Neural progenitor cell (in vitro differentiated cells): Measurements from ENCODE around the gene VOPP1. TPM values are rescaled to one million over a fixed set of nuclear protein-coding genes. Genes with fewer than 3 reads are reported as not detected.

Experiments
- DNase-seq: peaks from one replicate; pipeline ENCODE4 v3.0.0-alpha.2; 2016; ENCODE audit warnings: low spot score
- H2AFZ ChIP-seq: fragments of 200-600 bp; sonication (generic); replicated peaks from 2 replicates; pipeline ENCODE4 v1.6.1; 2016; ENCODE audit warnings: antibody characterized with exemption
- H3F3A ChIP-seq: fragments of 200-600 bp; sonication (generic); 2 replicates; pipeline ENCODE4 v1.6.1; 2016; ENCODE audit warnings: antibody characterized with exemption, low read depth
- H3K27ac ChIP-seq: fragments of 200-600 bp; sonication (generic); 2 replicates; pipeline ENCODE4 v1.5.1; 2016; ENCODE audit warnings: mild to moderate bottlenecking
- H3K27me3 ChIP-seq: fragments of 200-600 bp; sonication (generic); 2 replicates; pipeline ENCODE4 v1.6.1; 2016; ENCODE audit warnings: mild to moderate bottlenecking, moderate library complexity
- H3K36me3 ChIP-seq: fragments of 200-600 bp; sonication (generic); 2 replicates; pipeline ENCODE4 v1.5.1; 2016
- H3K4me1 ChIP-seq: fragments of 200-600 bp; sonication (generic); 2 replicates; pipeline ENCODE4 v1.6.1; 2016; ENCODE audit warnings: mixed run types
- H3K4me2 ChIP-seq: fragments of 200-600 bp; sonication (generic); 2 replicates; pipeline ENCODE4 v1.6.1; 2016
- H3K4me3 ChIP-seq: fragments of 200-600 bp; sonication (generic); 2 replicates; pipeline ENCODE4 v1.5.1; 2016
- H3K79me2 ChIP-seq: fragments of 200-600 bp; sonication (generic); 2 replicates; pipeline ENCODE4 v1.6.1; 2016; ENCODE audit warnings: low read depth
- H3K9ac ChIP-seq: fragments of 200-600 bp; sonication (generic); 2 replicates; pipeline ENCODE4 v1.6.1; 2016
- H3K9me3 ChIP-seq: fragments of 200-600 bp; sonication (generic); 2 replicates; pipeline ENCODE4 v1.5.1; 2016; ENCODE audit warnings: low read depth
- H4K20me1 ChIP-seq: fragments of 200-600 bp; sonication (generic); 2 replicates; pipeline ENCODE4 v1.6.1; 2016; ENCODE audit warnings: low read depth
- H3K27ac Mint-ChIP-seq: 3 replicates; pipeline ENCODE4 v1.8.0; 2021; ENCODE audit warnings: mixed read lengths
- H3K27me3 Mint-ChIP-seq: 2 replicates; pipeline ENCODE4 v1.8.0; 2022; ENCODE audit warnings: low read depth, mild to moderate bottlenecking, inconsistent platforms, moderate library complexity, mixed read lengths; ENCODE audit not compliant: insufficient read depth
- H3K36me3 Mint-ChIP-seq: 3 replicates; pipeline ENCODE4 v1.8.0; 2021; ENCODE audit warnings: mixed read lengths
- H3K4me1 Mint-ChIP-seq: 3 replicates; pipeline ENCODE4 v1.8.0; 2021; ENCODE audit warnings: mixed read lengths
- H3K4me3 Mint-ChIP-seq: 3 replicates; pipeline ENCODE4 v1.8.0; 2021; ENCODE audit warnings: mild to moderate bottlenecking, moderate library complexity, mixed read lengths
- H3K9me3 Mint-ChIP-seq: 3 replicates; pipeline ENCODE4 v1.8.0; 2020; ENCODE audit warnings: mixed read lengths
- EZH2 ChIP-seq: fragments of 200-600 bp; sonication (generic); IDR thresholded peaks from 2 replicates; pipeline ENCODE4 v1.6.1; 2017; ENCODE audit warnings: antibody characterized with exemption, mild to moderate bottlenecking, moderate library complexity
- EZH2phosphoT487 ChIP-seq: fragments of 200-600 bp; sonication (generic); IDR thresholded peaks from 2 replicates; pipeline ENCODE4 v1.6.1; 2017; ENCODE audit warnings: antibody characterized with exemption
- total RNA-seq: library from RNA; depleted of rRNA; stranded (reverse); fragments of >200 nt; gene quantifications from 2 replicates; pipeline ENCODE4 v1.2.3, GENCODE V29; 2015; ENCODE audit warnings: low replicate concordance
- TF ChIP-seq, protein P1 (sequence below): fragments of 200-600 bp; sonication (generic); IDR thresholded peaks from 2 replicates; pipeline ENCODE4 v1.5.1; 2017; ENCODE audit warnings: antibody characterized with exemption, mild to moderate bottlenecking

Gene VOPP1
- total RNA-seq, 1 donor from 2014 or later, result 46.6 TPM

GRCh38 chr7:55468495-55468894 lies 103.8 kb downstream of the VOPP1 start:
- no peaks in the 10 kb centered on the region for H3K36me3 ChIP-seq
- no peaks in the 10 kb centered on the region for H3K27me3 ChIP-seq
- no peak overlapping the region for H3K4me3 ChIP-seq
- no peaks in the 10 kb centered on the region for H4K20me1 ChIP-seq
- H3K9ac ChIP-seq, result no peak overlapping the region
- Mint-ChIP-seq H3K4me3 (no peak overlapping the region), H3K27me3 (peaks cover 7% of the 10 kb centered on the region), H3K27ac (no peak overlapping the region), H3K4me1 (peaks cover 2% of the 10 kb centered on the region), H3K36me3 (peaks cover 40% of the 10 kb centered on the region), H3K9me3 (peaks cover 28% of the 10 kb centered on the region)
- TF ChIP-seq EZH2, result no peak
- TF ChIP-seq, protein P1, sequence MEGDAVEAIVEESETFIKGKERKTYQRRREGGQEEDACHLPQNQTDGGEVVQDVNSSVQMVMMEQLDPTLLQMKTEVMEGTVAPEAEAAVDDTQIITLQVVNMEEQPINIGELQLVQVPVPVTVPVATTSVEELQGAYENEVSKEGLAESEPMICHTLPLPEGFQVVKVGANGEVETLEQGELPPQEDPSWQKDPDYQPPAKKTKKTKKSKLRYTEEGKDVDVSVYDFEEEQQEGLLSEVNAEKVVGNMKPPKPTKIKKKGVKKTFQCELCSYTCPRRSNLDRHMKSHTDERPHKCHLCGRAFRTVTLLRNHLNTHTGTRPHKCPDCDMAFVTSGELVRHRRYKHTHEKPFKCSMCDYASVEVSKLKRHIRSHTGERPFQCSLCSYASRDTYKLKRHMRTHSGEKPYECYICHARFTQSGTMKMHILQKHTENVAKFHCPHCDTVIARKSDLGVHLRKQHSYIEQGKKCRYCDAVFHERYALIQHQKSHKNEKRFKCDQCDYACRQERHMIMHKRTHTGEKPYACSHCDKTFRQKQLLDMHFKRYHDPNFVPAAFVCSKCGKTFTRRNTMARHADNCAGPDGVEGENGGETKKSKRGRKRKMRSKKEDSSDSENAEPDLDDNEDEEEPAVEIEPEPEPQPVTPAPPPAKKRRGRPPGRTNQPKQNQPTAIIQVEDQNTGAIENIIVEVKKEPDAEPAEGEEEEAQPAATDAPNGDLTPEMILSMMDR, result no peak
- H3K9me3 ChIP-seq, result no peaks in the 10 kb centered on the region
- no peak overlapping the region for H3K27ac ChIP-seq
- peaks cover 4% of the 10 kb centered on the region for H3F3A ChIP-seq
- no peak overlapping the region for H2AFZ ChIP-seq
- DNase-seq, result no peak
- no peak overlapping the region for H3K4me2 ChIP-seq
- H3K79me2 ChIP-seq, result no peaks in the 10 kb centered on the region
- no peaks in the 10 kb centered on the region for H3K4me1 ChIP-seq

GRCh38 chr7:55467047-55467593 lies 105.2 kb downstream of the VOPP1 start:
- no peak for DNase-seq
- no peak overlapping the region for H3K27ac ChIP-seq
- Mint-ChIP-seq H3K36me3 (peaks cover 46% of the 10 kb centered on the region), H3K27me3 (peaks cover 7% of the 10 kb centered on the region), H3K9me3 (peaks cover 38% of the 10 kb centered on the region), H3K4me3 (no peak overlapping the region), H3K4me1 (peaks cover 2% of the 10 kb centered on the region), H3K27ac (no peak overlapping the region)
- no peaks in the 10 kb centered on the region for H3K36me3 ChIP-seq
- no peak for TF ChIP-seq EZH2phosphoT487
- TF ChIP-seq EZH2, result no peak
- TF ChIP-seq, protein P1, result no peak
- H3K4me1 ChIP-seq, result no peaks in the 10 kb centered on the region
- no peak overlapping the region for H3K9ac ChIP-seq
- no peak overlapping the region for H3K4me3 ChIP-seq
- no peaks in the 10 kb centered on the region for H4K20me1 ChIP-seq
- H3K4me2 ChIP-seq, result no peak overlapping the region
- H2AFZ ChIP-seq, result no peak overlapping the region
- H3K9me3 ChIP-seq, result peaks cover 3% of the 10 kb centered on the region
- peaks cover 4% of the 10 kb centered on the region for H3F3A ChIP-seq
- H3K79me2 ChIP-seq, result no peaks in the 10 kb centered on the region
- H3K27me3 ChIP-seq, result no peaks in the 10 kb centered on the region

DNA sequence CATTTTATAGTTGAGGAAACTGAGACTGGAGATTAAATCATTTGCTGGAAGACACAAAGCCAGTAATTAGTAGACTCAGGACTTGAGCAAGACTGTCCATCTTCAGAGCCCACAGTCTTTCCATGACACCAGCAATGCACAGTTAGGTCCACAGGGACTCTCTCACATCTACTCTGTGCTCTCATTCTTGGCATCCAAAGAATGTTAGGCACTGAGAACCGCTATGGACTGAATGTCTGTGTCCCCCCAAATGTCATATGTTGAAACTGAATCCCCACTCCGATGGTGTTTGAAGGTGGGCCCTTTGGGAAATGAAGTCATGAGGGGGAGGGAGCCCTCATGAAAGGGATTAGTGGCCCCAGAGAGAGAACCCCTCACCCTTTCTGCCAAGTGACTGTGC lies 106.6 kb downstream of the VOPP1 start:
- H4K20me1 ChIP-seq, result no peaks in the 10 kb centered on the region
- peaks cover 5% of the 10 kb centered on the region for H3K9me3 ChIP-seq
- H3K4me1 ChIP-seq, result no peaks in the 10 kb centered on the region
- Mint-ChIP-seq H3K4me1 (peaks cover 2% of the 10 kb centered on the region), H3K9me3 (peaks cover 43% of the 10 kb centered on the region), H3K4me3 (no peak overlapping the region), H3K27ac (no peak overlapping the region), H3K36me3 (peaks cover 48% of the 10 kb centered on the region), H3K27me3 (peaks cover 7% of the 10 kb centered on the region)
- peaks cover 4% of the 10 kb centered on the region for H3F3A ChIP-seq
- H3K9ac ChIP-seq, result no peak overlapping the region
- H3K4me3 ChIP-seq, result no peak overlapping the region
- H3K79me2 ChIP-seq, result no peaks in the 10 kb centered on the region
- no peak overlapping the region for H3K27ac ChIP-seq
- H3K36me3 ChIP-seq, result no peaks in the 10 kb centered on the region
- no peak overlapping the region for H2AFZ ChIP-seq
- DNase-seq, result no peak
- no peaks in the 10 kb centered on the region for H3K27me3 ChIP-seq
- TF ChIP-seq EZH2 (no peak), EZH2phosphoT487 (no peak)
- TF ChIP-seq, protein P1, result no peak
- H3K4me2 ChIP-seq, result no peak overlapping the region
